ENCODE measurements around the gene TRPV6.

Gene TRPV6

DNA sequence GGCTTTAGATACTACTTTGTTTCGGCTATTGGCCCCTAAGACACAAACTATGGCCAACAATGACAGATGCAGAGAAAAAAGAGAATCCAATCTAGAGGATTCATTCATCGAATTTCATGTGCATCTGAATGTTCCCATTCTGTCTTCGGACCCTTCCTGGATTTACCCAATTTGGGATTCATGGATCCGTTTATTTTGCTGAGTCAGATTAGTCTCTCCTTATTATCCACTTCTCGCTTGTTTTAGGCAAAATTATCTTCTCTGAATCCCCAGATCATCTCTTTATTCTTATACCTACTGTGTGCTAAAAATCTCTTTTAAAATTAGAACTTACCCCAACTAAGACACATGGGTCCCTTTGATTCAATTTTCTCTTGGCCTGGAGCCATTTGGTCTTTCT is 6.5 kb downstream of the TRPV6 start:
- TF ChIP-seq TOX (CRISPR knock-in tag; IDR thresholded peaks at IDR 0.05; ENCODE audit: borderline replicate concordance): no peak
- no peak for TF ChIP-seq ZNF70 (CRISPR knock-in tag; IDR thresholded peaks at IDR 0.05)
- TF ChIP-seq ZNF565 (CRISPR knock-in tag; conservative IDR thresholded peaks at IDR 0.05; ENCODE audit: low read depth): no peak
- no peak for TF ChIP-seq ARNTL (CRISPR knock-in tag; IDR thresholded peaks at IDR 0.05; ENCODE audit: borderline replicate concordance, low read depth)
- TF ChIP-seq, protein P1, sequence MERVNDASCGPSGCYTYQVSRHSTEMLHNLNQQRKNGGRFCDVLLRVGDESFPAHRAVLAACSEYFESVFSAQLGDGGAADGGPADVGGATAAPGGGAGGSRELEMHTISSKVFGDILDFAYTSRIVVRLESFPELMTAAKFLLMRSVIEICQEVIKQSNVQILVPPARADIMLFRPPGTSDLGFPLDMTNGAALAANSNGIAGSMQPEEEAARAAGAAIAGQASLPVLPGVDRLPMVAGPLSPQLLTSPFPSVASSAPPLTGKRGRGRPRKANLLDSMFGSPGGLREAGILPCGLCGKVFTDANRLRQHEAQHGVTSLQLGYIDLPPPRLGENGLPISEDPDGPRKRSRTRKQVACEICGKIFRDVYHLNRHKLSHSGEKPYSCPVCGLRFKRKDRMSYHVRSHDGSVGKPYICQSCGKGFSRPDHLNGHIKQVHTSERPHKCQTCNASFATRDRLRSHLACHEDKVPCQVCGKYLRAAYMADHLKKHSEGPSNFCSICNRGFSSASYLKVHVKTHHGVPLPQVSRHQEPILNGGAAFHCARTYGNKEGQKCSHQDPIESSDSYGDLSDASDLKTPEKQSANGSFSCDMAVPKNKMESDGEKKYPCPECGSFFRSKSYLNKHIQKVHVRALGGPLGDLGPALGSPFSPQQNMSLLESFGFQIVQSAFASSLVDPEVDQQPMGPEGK (CRISPR knock-in tag; IDR thresholded peaks at IDR 0.05; ENCODE audit: borderline replicate concordance): no peak
- TF ChIP-seq BACH2 (CRISPR knock-in tag; IDR thresholded peaks at IDR 0.05; ENCODE audit: borderline replicate concordance): no peak
- TF ChIP-seq ZFP3 (CRISPR knock-in tag; IDR thresholded peaks at IDR 0.05): no peak
- TF ChIP-seq, protein P2, sequence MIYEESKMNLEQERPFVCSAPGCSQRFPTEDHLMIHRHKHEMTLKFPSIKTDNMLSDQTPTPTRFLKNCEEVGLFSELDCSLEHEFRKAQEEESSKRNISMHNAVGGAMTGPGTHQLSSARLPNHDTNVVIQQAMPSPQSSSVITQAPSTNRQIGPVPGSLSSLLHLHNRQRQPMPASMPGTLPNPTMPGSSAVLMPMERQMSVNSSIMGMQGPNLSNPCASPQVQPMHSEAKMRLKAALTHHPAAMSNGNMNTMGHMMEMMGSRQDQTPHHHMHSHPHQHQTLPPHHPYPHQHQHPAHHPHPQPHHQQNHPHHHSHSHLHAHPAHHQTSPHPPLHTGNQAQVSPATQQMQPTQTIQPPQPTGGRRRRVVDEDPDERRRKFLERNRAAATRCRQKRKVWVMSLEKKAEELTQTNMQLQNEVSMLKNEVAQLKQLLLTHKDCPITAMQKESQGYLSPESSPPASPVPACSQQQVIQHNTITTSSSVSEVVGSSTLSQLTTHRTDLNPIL (CRISPR knock-in tag; IDR thresholded peaks at IDR 0.05; ENCODE audit: low read depth): no peak
- no peak for TF ChIP-seq SNAI2 (CRISPR knock-in tag; IDR thresholded peaks at IDR 0.05)
- no peak for TF ChIP-seq ZFP30 (CRISPR knock-in tag; IDR thresholded peaks at IDR 0.05)
- TF ChIP-seq, protein P3, sequence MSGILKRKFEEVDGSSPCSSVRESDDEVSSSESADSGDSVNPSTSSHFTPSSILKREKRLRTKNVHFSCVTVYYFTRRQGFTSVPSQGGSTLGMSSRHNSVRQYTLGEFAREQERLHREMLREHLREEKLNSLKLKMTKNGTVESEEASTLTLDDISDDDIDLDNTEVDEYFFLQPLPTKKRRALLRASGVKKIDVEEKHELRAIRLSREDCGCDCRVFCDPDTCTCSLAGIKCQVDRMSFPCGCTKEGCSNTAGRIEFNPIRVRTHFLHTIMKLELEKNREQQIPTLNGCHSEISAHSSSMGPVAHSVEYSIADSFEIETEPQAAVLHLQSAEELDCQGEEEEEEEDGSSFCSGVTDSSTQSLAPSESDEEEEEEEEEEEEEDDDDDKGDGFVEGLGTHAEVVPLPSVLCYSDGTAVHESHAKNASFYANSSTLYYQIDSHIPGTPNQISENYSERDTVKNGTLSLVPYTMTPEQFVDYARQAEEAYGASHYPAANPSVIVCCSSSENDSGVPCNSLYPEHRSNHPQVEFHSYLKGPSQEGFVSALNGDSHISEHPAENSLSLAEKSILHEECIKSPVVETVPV (CRISPR knock-in tag; IDR thresholded peaks at IDR 0.05): no peak
- TF ChIP-seq ZNF8 (CRISPR knock-in tag; IDR thresholded peaks at IDR 0.05): no peak
- TF ChIP-seq CSDC2 (CRISPR knock-in tag; IDR thresholded peaks at IDR 0.05): no peak
- TF ChIP-seq, protein P4, sequence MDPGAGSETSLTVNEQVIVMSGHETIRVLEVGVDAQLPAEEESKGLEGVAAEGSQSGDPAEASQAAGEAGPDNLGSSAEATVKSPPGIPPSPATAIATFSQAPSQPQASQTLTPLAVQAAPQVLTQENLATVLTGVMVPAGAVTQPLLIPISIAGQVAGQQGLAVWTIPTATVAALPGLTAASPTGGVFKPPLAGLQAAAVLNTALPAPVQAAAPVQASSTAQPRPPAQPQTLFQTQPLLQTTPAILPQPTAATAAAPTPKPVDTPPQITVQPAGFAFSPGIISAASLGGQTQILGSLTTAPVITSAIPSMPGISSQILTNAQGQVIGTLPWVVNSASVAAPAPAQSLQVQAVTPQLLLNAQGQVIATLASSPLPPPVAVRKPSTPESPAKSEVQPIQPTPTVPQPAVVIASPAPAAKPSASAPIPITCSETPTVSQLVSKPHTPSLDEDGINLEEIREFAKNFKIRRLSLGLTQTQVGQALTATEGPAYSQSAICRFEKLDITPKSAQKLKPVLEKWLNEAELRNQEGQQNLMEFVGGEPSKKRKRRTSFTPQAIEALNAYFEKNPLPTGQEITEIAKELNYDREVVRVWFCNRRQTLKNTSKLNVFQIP (CRISPR knock-in tag; IDR thresholded peaks at IDR 0.05; ENCODE audit: borderline replicate concordance, low read depth): no peak
- TF ChIP-seq RARB (CRISPR knock-in tag; IDR thresholded peaks at IDR 0.05): no peak
- TF ChIP-seq, protein P5, sequence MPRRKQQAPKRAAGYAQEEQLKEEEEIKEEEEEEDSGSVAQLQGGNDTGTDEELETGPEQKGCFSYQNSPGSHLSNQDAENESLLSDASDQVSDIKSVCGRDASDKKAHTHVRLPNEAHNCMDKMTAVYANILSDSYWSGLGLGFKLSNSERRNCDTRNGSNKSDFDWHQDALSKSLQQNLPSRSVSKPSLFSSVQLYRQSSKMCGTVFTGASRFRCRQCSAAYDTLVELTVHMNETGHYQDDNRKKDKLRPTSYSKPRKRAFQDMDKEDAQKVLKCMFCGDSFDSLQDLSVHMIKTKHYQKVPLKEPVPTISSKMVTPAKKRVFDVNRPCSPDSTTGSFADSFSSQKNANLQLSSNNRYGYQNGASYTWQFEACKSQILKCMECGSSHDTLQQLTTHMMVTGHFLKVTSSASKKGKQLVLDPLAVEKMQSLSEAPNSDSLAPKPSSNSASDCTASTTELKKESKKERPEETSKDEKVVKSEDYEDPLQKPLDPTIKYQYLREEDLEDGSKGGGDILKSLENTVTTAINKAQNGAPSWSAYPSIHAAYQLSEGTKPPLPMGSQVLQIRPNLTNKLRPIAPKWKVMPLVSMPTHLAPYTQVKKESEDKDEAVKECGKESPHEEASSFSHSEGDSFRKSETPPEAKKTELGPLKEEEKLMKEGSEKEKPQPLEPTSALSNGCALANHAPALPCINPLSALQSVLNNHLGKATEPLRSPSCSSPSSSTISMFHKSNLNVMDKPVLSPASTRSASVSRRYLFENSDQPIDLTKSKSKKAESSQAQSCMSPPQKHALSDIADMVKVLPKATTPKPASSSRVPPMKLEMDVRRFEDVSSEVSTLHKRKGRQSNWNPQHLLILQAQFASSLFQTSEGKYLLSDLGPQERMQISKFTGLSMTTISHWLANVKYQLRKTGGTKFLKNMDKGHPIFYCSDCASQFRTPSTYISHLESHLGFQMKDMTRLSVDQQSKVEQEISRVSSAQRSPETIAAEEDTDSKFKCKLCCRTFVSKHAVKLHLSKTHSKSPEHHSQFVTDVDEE (CRISPR knock-in tag; IDR thresholded peaks at IDR 0.05): no peak
- no peak for ATAC-seq

DNA sequence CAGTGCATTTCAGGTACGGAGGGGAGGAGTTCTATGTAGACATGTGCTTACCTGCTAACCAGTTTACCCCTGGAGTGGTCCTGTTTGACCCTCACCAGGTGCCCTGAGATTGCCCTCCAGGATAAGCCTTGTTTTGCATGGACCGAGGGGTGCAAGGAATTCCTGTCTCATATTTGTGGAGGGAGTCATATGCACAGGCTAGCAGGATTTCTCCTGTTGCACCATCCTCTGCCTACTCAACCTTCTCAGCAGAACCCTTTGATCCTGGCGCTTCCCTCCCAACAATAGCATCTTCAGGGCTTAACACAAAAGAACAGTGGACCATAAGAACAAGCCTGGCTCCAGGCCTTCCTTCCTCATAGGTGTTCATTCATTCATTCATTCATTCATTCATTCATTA is 7.2 kb downstream of the TRPV6 start:
- TF ChIP-seq RARB (CRISPR knock-in tag; IDR thresholded peaks at IDR 0.05) (no peak), ISL1 (CRISPR knock-in tag; IDR thresholded peaks at IDR 0.05) (no peak), ZNF565 (CRISPR knock-in tag; conservative IDR thresholded peaks at IDR 0.05; ENCODE audit: low read depth) (no peak), OSR1 (CRISPR knock-in tag; IDR thresholded peaks at IDR 0.05) (no peak), SNAI2 (CRISPR knock-in tag; IDR thresholded peaks at IDR 0.05) (no peak), BACH2 (CRISPR knock-in tag; IDR thresholded peaks at IDR 0.05; ENCODE audit: borderline replicate concordance) (no peak), ARNTL (CRISPR knock-in tag; IDR thresholded peaks at IDR 0.05; ENCODE audit: borderline replicate concordance, low read depth) (no peak), TOX (CRISPR knock-in tag; IDR thresholded peaks at IDR 0.05; ENCODE audit: borderline replicate concordance) (no peak), PPARA (CRISPR knock-in tag; IDR thresholded peaks at IDR 0.05; ENCODE audit: borderline replicate concordance) (no peak), ZC3H10 (CRISPR knock-in tag; IDR thresholded peaks at IDR 0.05) (no peak), ESRRG (CRISPR knock-in tag; IDR thresholded peaks at IDR 0.05) (no peak), CSDC2 (CRISPR knock-in tag; IDR thresholded peaks at IDR 0.05) (no peak), ZNF70 (CRISPR knock-in tag; IDR thresholded peaks at IDR 0.05) (no peak)
- TF ChIP-seq, protein P3 (CRISPR knock-in tag; IDR thresholded peaks at IDR 0.05): no peak
- TF ChIP-seq, protein P2 (CRISPR knock-in tag; IDR thresholded peaks at IDR 0.05; ENCODE audit: low read depth): no peak
- TF ChIP-seq, protein P1 (CRISPR knock-in tag; IDR thresholded peaks at IDR 0.05; ENCODE audit: borderline replicate concordance): no peak
- no peak for ATAC-seq

Data from SK-N-SH treated with all-trans-retinoic acid at 6 μM for 48 hours (cell line).